NCI-H128 (cell line): ENCODE measurements around the gene POLA1.

Source experiments
- DNase-seq: peaks from one replicate; lab custom pipeline; 2025; ENCODE audit not compliant: unreplicated experiment; lab: John Stamatoyannopoulos, UW

POLA1 gene

DNA sequence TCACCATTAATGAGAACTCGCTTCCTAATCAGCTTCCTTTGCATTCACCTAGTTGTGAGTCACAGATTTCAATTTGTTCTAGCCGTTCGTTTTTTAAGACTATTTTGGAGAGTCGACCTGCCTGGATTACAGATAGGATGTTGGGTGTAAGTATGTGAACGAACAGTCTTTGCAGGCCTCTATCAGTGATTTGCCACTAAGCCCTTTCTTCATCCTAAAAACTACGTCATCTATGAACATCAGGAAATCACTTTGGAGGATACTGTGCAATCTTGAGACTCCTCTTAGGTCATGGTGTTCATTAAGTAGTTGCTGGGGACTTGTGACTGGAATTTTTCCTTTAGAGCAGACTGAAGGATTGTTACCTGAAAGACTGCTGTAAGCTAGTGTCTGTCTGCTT, 1.1 kb downstream of the POLA1 start:
- no peak for DNase-seq

DNA sequence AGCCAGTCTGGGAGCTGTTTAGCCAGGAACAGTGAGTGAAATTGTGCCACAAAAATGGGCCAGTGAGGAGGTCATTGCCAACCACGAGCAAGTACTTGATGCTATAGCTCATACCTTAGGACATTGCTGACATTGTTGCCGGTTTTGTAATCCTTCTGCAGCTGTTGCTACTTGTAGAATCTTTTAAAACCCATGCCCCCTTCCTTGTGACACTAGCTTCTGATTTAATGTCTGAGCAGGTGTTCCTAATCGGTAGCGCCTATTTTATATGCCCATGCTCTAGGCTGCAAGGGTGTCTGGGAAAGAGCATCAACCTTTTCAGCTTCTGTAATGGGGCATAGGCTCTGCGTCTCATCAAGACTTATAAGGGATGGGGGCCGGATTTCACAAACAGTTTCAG, 2.6 kb downstream of the POLA1 start:
- no peak for DNase-seq

DNA sequence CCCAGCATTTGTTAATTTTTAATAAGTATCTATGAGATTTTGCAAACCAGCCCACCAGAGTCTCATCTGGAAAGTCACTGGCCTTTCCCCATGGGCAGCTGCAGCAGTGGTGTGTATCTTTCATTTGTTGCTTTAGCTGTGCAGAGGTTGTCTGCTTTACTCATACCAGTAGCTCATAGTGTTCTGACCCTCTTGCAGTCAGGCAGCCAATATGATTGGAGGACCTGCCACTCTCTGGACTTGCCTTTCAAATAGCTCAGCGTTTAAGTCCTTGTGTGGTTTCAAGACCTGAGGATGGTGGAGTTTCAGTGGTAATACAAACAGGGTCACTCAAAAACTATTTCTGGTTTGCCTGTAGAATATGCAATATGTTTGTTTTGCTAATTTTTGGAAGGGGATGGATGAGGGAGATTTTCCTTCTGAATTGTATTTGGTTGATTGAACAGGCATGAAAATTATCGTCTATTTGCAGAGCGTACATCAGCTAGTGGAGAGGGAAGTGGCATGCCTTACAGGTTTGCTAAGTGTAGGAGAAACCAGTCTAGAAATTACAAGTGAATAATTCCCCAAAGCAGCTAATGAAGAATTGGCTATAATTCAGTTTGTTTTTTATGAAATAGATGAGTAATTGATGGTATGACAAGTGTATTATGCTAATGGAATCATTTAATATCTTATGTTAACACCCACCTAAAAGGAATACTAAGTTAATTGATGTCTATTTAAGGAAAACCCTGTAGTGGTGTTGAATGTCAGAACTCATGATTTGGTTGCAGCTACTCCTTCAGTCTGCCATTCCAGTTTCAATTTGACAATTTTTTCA, 8.9 kb downstream of the POLA1 start:
- no peak for DNase-seq

DNA sequence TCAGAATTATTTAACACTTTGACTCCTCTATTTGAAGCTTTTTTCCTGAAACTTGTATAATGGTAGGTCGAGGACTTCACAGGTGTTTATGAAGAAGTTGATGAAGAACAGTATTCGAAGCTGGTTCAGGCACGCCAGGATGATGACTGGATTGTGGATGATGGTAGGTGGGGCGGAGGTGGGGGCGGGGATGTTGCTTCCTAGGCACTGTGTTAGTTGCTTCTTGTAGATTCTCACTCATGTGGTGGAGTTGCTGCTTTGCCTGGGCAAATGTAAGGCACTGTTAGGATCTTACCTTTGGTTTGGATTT, 9.4 kb downstream of the POLA1 start:
- no peak for DNase-seq

DNA sequence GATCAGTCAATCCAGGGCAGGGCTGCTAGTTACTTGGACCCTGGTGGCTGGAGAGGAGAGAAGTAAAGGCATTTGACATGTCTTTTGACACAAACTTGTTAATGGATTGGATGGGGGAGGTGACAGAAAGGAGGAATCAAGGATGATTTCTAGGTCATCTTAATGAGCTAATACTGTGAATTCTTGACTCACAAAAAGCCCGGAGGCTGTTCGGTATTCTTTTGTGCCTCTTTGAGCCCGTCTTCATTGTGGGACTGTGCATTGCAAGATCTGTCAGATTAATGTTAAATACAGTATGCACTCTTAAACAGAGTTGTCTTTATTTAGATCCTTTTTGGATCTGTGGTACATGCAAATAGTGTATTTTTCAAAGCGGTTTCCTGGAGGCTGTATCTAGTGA, 25.1 kb downstream of the POLA1 start:
- DNase-seq: no peak

DNA sequence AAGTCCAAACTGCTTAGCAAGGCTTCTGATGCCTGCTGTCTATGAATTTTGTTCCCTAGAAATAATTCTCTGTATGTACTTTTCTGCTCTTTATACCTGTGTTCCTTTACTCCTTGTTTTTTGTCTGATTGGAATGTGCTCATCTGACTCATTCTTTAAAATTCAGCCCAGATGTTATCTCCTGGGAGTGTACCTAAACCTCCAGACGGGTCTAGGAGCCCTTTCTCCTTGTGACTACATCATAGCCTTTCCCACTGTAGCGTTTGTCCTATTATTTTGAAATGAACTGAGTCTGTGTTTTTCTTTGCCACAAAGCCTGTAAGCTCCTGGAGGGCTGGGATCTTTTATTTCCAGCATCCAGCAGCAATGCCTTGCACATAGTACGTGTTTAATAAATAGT, 26.3 kb downstream of the POLA1 start:
- no peak for DNase-seq

DNA sequence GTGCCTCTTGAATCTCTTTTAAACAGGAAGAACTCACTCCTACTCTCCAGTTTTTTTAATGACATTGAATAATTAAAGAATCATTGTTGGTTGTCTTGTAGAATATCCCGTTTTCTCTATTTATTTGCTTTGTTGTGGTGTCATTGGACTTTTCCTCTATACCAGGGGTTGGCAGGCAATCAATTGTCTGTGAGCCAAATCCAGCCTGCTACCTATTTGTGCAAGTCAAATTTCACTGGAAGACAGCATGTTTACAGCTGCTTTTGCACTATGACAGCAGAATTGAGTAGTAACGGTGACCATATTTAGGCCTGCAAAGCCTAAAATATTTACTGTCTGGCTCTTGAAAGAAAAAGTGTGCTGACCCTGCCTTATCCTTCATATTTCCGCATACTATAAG, 34.8 kb downstream of the POLA1 start:
- no peak for DNase-seq

DNA sequence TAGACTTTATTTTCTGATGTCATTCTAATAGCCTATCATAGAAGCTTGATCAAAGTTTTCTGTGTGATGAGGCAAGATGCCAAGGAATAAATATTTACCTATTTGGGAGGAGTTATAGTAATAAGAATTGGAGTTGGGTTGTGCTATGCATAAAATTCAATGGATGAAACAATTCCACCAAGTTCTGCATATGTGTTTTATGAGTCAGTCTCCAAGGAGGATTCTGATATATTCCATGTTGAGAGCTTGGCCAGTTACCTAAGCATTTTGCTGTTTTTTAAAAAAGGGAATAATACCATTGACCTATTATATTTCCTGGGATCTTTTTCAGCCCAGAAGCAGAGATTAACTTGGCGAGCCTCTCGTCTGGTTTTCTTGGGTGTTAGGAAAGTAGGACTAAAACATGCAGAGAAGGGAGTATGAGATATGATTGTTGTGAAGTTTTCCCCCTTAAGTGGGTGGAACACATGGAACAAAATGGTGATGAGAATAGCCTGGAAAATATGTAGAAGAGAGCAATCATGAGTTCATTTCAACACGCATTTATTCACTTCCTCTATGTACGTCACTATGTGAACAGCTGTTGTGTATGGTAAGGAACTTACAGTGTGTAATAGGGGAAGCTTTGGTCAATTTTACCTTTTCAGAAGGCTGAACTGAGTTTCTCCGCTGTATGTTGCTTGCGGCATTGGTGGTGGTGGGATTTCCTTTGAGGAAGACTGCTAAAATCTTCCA, 39.2 kb downstream of the POLA1 start:
- no peak for DNase-seq

DNA sequence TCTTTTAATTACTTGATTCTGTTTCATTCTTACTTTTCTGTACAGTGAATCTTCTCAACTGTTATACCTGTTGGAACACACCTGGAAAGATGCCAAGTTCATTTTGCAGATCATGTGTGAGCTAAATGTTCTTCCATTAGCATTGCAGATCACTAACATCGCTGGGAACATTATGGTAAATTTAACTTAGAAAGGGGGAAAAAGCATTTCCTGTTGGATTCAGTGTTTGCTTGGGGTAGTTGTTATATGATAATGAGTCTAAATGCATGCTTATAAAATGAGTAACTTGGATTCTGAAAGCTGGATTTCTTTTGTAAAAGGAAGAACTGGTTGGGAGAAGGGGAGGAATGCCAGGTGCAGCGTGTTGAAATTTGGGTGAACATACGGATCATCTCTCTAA, 47.6 kb downstream of the POLA1 start:
- DNase-seq: no peak

DNA sequence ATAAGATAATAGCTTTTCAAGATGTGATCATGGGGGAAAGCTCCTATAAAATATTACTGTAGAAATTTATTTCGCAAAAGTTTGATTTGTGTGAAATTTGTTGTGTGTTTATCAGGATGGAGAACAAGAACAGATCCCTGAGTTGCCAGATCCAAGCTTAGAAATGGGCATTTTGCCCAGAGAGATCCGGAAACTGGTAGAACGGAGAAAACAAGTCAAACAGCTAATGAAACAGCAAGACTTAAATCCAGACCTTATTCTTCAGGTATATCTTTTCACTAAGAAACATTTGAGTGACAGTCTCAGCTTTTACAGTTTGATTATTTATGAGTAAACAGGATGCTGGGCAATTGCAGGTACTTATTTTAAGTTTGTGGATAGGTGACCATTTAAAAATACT, 54.5 kb downstream of the POLA1 start:
- no peak for DNase-seq

DNA sequence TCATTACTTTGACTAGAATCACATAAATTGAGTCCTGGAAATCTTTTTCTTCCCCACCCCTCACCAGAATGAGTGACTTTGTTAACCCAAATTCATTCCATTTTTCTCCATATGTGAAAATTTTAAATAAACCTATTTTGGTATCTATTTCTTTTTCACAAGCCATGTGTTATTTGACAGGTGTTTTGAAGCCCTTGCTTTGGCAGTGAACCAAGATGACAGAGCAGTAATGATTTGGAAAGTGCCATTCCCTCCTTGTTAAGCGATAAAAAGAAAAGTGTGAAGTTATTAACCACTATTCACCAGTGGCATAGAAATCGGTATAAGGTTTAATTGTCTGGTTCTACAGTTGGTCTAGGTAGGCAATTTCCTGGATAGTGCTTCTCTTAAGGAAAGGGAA, 66.1 kb downstream of the POLA1 start:
- no peak for DNase-seq

DNA sequence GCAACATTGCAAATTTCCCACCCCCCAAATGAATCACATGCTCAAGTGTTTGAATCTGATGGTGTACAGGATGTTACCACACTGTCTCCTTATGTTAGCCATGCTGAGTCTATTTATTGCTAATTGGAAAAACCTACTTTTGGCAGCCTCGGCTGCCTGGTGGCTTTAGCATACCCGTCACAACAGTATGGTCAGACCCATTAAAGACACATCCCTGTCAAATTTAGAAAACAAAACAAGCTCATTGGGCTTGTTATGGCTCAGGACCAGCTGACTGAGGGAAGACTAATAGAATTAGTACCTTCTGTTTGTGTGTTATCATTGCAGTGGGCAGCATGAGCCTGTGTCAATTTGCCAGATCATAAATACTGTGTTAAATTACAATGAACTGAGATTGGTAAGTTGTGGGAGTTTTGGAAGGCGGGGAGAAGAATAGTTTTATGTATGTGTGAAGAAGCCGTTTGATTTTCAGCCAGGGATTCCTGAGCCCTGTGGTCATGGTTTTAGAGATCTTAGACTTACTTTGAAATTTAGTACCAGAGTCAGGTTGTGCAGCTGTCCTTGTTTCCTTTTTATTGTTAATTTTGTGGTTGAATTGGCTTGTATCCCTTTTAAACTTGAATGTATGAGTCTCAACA, 66.8 kb downstream of the POLA1 start:
- DNase-seq: no peak

DNA sequence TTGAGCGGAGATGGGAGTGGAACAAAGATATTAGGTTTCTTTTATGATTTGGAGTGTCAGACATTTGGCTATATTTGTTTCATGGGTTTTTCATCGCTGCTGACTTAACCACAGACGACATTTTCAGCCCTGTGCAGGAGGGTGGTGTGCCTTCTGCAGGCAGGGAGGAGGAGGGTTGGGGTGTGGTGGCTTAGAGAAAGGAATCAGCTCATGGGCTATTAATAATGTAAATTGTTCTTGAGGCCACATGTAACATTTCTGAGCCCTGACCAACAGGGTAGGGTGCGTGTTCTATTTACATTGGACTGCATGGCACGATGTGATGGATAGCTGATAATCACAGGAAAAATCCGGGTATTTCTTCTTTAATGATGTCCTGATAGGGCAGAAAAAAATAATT, 67.6 kb downstream of the POLA1 start:
- DNase-seq: no peak

DNA sequence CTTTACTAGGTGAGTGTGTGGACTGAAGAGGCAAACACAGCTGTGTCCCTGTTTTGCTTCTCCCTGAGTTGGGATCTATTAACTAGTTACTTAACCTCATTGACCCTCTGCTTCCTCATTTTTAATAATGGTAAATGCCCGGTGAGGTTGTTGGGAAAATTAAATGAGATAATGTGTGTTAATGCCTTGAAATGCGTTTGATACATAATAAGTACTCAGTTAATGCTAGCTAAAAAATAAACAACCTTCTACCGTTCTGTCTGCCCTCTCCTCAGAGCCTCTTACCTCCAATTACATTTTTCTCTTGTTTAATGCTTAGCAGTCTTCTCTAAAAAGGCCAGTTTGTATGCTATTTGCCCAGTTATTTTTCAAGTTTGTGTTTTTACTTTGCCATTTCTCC, 70.3 kb downstream of the POLA1 start:
- DNase-seq: no peak

DNA sequence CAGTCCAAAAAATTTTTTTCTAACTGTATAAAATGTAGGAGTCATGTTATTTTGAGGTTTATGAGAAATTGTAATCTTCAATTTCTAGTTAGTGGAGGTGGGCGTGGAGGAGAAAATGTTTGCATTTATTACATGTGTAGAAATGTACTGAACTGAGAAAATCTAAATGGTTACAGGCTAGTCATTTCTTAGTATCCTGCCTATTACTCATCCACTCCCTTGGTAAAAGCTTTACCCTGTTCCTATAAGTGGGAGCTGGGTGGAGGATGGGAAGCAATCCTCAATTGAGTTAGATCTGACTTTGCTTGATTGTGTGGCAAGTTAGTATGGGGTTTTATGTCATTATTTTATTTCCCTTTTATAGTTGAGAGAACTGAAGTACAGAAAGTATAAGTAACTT, 73.8 kb downstream of the POLA1 start:
- no peak for DNase-seq

DNA sequence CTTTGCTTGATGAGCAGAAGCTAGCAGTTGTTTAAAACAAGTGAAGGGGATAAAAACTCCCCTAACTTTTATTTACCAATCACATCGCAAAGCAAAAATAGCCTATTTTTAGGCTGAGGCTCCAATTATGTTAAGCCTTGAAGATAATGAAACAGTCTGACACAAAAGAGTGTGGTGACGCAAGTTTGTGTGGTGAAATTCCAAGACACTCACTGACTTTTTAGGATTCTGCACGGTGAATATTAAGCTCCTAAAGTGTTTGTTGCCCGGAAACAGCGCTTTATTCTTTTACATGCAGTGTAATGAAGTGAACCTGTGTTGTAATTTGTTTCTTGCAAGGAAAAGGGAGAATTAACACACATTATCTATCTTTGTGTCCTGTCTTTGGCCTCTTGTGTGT, 74.8 kb downstream of the POLA1 start:
- DNase-seq: no peak

DNA sequence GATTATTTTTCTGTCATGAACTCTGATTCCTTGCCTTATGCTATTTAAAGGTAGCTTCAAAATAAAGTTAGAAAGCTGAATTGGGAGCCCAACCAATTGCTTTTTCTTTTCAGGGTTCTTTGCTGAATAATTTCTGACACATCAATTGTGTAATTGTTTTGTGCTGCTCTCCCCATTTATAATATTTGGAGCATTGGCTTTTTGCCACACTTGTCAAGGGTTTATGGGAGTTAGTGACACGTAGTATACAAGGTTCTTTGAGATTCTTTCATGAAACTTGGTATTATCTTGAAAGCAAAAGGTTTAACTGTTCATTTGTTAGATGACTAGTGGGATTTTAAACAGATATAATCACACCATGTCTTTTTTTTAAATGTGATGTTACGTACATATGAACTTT, 80.9 kb downstream of the POLA1 start:
- DNase-seq: no peak

DNA sequence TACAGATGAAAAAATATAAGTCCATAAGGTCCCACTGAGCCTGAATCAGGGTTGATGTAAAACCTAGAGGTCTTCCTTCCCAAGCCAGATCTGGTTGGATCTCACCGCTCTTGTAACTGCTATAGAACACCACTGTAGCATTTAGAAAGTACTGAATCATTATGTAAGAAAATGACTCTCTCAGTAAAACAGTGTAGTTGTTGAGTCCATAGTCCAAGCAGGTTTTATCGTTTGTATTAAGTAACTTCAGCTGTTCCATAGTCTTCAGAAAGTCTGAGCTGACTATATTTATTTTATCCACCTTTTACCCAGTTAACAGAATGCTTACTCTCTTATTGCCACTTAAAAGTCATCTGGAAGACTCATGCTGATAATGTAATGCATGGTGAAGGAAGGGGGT, 82.2 kb downstream of the POLA1 start:
- DNase-seq: no peak

DNA sequence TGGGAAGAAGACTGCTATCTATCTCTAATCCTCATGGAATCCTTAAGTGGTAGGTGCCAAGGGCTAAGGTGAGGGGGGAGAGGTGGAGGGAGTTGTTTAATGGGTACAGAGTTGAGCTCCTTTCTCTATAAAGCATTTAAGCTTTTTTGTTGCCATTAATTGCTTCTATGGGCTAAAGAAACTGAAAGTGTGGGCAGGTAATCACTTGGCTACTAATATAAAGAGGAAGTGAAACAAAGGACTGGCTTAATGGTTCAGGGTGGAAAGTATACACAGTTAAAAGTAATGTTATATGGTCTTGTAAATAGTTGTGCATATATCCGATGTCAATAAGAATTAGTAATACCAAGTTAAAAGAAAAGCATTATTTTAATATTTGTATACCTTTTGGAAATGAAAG, 83.9 kb downstream of the POLA1 start:
- DNase-seq: no peak

DNA sequence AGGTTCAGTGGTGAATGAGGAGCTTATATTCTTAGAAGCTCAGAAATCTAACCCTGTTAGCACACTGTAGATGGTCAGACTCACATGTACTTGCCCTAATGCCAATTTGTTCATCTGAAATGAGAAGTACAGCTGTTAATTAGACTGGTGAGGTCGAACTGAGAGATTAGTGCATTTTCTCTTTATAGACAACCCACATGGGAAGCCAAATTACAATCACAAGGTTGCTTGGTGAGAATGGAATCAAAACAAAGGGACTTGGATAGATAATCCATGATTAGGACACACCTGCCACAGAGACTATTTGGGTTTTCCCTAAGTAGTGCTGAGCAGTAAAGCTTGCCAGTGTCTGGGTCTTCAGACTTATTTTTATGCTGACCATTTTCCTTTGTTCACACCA, 88.3 kb downstream of the POLA1 start:
- no peak for DNase-seq

DNA sequence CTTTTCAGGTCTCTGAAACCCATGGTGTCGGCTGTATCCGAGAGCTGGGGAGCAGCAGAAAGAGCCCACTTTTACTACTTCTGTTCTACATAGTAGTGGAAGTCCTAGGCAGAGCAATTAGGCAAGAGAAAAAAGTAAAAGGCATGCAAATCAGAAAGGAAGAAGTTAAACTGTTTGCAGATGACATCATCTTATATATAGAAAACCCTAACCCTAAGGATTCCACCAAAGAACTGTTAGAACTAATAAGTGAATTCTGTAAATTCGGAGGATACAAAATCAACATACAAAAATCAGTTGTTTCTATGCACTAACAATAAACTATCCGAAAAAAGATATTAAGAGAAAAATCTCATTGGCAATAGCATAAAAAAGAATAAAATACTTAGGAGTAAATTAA, 95.3 kb downstream of the POLA1 start:
- DNase-seq: no peak

DNA sequence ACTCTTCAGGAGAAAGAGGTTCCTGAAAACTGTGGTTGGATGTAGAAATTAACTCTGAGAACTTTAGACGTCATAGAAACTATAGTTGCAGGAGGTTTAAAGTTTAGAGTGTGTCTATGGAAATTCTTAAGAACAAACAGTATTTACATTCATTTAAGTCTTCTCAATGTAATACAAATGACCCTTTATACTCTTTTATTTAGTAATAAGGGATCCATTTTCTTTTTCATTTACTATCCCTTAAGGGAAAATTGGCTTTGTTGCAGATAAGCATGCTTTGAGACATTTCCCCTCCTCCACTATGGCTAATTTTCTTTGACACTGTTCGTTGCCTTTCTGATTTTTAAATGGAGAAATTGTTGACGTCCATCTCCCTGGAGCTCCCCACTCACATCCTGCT, 96.4 kb downstream of the POLA1 start:
- no peak for DNase-seq
